Astrocyte of the spinal cord (primary cell): ENCODE measurements around the gene CDKAL1.
"Not testable (repeated sequence)": the region's sequence is repeated elsewhere in the genome, so short reads cannot be mapped to it uniquely, and the experiment has no call there.

Experiments
- DNase-seq: peaks from one replicate; pipeline ENCODE4 v3.0.0; 2011; ENCODE audit warnings: low read depth, low spot score
- H3K4me3 ChIP-seq: 2 replicates; pipeline ENCODE4 v1.5.1; 2011; ENCODE audit warnings: low read depth, mild to moderate bottlenecking, low read length, moderate library complexity
- in situ Hi-C: cut with HindIII; loops from 2 replicates; pipeline ENCODE4 v1.10.0; 2017; ENCODE audit warnings: low sequenced_read_pairs
- TF ChIP-seq, protein P1 (sequence below): IDR thresholded peaks from 2 replicates; pipeline ENCODE4 v1.5.1; 2012; ENCODE audit warnings: low read depth, mild to moderate bottlenecking, low read length, inconsistent platforms

Gene CDKAL1

DNA sequence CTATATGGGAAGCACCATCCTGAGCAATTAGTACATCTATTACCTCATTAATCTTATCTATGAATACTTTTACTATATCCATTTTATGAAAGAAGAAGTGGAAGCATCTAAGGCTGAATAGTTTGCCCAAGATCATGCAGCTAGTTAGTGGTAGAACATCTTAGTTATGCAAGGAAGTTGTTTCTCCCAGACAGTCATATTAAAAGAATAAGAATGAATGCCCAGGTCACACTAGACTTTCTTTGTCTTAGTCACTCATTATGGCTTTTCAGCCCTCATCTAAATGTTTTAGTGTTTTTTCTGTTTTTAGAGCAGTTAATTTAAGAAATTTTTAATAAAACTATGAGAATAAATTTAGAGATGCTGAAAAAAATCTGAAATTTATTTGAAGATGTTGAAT is 517.5 kb downstream of the CDKAL1 start:
- no peak for DNase-seq
- TF ChIP-seq, protein P1, sequence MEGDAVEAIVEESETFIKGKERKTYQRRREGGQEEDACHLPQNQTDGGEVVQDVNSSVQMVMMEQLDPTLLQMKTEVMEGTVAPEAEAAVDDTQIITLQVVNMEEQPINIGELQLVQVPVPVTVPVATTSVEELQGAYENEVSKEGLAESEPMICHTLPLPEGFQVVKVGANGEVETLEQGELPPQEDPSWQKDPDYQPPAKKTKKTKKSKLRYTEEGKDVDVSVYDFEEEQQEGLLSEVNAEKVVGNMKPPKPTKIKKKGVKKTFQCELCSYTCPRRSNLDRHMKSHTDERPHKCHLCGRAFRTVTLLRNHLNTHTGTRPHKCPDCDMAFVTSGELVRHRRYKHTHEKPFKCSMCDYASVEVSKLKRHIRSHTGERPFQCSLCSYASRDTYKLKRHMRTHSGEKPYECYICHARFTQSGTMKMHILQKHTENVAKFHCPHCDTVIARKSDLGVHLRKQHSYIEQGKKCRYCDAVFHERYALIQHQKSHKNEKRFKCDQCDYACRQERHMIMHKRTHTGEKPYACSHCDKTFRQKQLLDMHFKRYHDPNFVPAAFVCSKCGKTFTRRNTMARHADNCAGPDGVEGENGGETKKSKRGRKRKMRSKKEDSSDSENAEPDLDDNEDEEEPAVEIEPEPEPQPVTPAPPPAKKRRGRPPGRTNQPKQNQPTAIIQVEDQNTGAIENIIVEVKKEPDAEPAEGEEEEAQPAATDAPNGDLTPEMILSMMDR: no peak
- in situ Hi-C loops: no loop called here
- H3K4me3 ChIP-seq: no peak overlapping the region

DNA sequence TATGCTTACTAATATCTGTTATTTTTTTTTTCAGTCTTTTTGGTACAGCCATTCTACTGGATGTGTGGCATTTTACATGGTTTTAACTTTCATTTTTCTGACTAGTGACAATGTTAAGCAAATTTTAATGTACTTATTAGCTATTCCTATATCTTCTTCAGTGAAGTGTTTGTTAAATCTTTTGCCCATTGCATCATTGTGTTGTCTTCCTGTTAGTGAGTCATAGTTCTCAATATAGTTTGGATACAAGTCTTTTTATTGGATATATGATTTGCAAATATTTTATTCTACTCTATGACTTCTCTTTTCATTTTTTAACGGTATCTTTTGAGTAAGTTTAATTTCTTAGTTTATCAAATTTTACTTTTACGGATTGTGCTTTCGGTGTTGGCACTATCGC is 519.4 kb downstream of the CDKAL1 start:
- in situ Hi-C loops: no loop called here
- H3K4me3 ChIP-seq: no peak overlapping the region
- TF ChIP-seq, protein P1: no peak
- DNase-seq: peak; percentile 12

DNA sequence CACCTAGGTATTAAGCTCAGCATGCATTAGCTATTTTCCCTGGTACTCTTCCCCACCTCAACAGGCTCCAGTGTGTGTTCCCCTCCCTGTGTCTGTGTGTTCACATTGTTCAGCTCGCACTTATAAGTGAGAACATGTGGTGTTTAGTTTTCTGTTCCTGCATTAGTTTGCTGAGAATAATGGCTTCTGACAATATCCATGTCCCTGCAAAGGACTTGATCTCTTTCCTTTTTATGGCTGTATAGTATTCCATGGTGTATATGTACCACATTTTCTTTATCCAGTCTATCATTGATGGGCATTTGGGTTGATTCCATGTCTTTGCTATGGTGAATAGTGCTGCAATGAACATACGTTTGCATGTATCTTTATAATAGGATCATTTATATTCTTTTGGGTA is 521.2 kb downstream of the CDKAL1 start:
- in situ Hi-C loops, DNase-seq: not testable (repeated sequence)

DNA sequence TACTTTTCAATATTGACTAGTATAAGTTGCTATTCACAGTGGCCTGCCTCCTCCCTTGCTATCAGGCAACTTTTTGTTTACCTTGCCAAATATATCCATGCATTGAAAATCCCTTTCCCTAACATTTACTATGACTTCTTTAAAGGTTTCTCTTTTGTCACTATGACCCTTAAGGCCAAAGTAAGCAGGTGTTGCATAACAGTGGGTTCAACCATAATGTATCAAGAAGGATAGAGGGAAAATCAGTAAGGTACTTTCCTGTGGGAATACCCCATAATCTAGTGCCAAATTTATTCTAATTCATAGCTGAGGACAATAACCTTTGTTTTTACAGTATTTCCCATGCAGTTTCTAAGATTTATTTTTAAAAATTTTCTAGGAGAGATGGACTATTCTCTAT is 527.6 kb downstream of the CDKAL1 start:
- in situ Hi-C loops: no loop called here
- TF ChIP-seq, protein P1: no peak
- no peak overlapping the region for H3K4me3 ChIP-seq
- DNase-seq: no peak

More for the DNA sequence above, 521.2 kb downstream of the CDKAL1 start:
- H3K4me3 ChIP-seq: not testable (repeated sequence)

DNA sequence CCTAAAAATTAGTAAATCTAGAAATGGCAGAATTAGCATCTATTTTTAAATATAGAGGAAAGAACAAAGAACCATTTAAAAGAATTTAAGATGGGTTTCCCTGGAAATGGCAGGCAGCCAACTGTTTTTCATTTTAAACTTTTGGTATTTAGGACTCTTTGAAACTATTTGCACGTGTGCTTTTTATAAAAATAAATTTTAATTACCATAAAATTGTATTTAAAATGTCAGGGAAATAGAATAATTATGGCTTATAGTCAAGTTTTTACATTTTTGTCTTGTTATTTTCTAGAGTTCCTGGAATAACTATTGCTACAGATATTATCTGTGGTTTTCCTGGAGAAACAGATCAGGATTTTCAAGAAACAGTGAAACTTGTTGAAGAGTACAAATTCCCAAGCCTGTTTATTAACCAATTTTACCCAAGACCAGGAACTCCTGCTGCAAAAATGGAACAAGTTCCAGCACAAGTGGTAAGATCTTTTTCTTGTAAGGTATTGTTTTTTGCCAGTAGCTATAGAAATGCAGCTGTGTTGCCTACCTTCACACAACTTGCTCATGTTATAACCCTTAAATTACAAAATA is 530.6 kb downstream of the CDKAL1 start:
- peak; percentile 32 for DNase-seq
- in situ Hi-C loops: no loop called here
- H3K4me3 ChIP-seq: no peak overlapping the region
- TF ChIP-seq, protein P1: no peak

DNA sequence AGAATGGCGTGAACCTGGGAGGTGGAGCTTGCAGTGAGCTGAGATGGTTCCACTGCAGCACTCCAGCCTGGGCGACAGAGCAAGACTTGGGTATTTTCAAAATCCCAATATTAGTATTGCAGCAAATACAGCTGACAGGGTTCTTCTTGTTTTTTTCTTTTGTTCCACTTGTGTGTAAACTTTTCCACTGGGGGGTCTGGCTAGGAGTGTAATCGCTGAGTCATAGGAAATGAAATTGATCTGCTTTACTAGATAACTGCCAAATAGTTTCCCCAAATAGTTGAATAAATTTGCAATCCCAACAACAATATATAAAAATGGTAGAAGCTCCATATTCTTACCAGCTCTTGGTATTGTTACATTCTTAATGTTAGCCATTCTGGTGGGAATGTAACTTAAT is 533.3 kb downstream of the CDKAL1 start:
- TF ChIP-seq, protein P1: no peak
- in situ Hi-C loops: no loop called here
- H3K4me3 ChIP-seq: no peak overlapping the region
- no peak for DNase-seq

DNA sequence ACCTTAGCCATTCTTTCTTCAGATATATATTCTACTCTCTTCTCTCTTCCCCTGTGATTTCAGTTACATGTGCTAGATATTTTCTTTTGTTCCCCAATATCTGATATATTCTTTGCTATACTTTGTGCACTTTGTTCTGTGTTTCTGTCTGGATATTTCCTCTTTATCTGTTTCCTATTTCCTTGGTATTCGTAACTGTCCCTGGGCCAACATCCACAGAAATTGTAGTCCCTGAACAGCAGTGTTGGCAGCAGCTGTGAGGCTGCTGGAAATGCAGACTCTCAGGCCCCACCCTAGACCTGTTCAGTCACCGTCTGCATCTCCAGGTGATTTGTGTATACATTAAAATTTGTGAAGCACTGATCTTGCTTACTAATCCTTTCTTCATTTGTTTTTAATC is 536.4 kb downstream of the CDKAL1 start:
- TF ChIP-seq, protein P1: no peak
- H3K4me3 ChIP-seq: no peak overlapping the region
- no peak for DNase-seq
- in situ Hi-C loops: no loop called here
